ENCODE results near the gene PTPRC.

Gene PTPRC

GRCh38 chr1:198649232-198649967 lies 10.6 kb downstream of the PTPRC start:
- DNase-seq: no peak

GRCh38 chr1:198649968-198650338 lies 11.1 kb downstream of the PTPRC start:
- DNase-seq: no peak

GRCh38 chr1:198650506-198650905 lies 11.7 kb downstream of the PTPRC start:
- DNase-seq: no peak

GRCh38 chr1:198651650-198652400 lies 13.0 kb downstream of the PTPRC start:
- no peak for DNase-seq

GRCh38 chr1:198653808-198654413 lies 15.1 kb downstream of the PTPRC start:
- no peak for DNase-seq

GRCh38 chr1:198655459-198656121 lies 16.8 kb downstream of the PTPRC start:
- DNase-seq: no peak

GRCh38 chr1:198656500-198656932 lies 17.7 kb downstream of the PTPRC start:
- DNase-seq: peak; percentile 67

- no peak for DNase-seq
Measured at GRCh38 chr1:198657550-198658064, 18.8 kb downstream of the PTPRC start.

- no peak for DNase-seq
Measured at GRCh38 chr1:198660341-198661261, 21.8 kb downstream of the PTPRC start.

- DNase-seq: no peak
Measured at GRCh38 chr1:198662821-198663220, 24.0 kb downstream of the PTPRC start.

- DNase-seq: no peak
Measured at GRCh38 chr1:198664068-198664788, 25.4 kb downstream of the PTPRC start.

- no peak for DNase-seq
Measured at GRCh38 chr1:198667186-198667585, 28.3 kb downstream of the PTPRC start.

GRCh38 chr1:198667807-198668206 lies 29.0 kb downstream of the PTPRC start:
- DNase-seq: no peak

GRCh38 chr1:198669023-198669698 lies 30.3 kb downstream of the PTPRC start:
- DNase-seq: no peak

- DNase-seq: no peak
Measured at GRCh38 chr1:198669771-198670170, 30.9 kb downstream of the PTPRC start.

- no peak for DNase-seq
Measured at GRCh38 chr1:198671136-198671535, 32.3 kb downstream of the PTPRC start.

GRCh38 chr1:198672124-198672523 lies 33.3 kb downstream of the PTPRC start:
- DNase-seq: no peak

GRCh38 chr1:198674009-198674408 lies 35.2 kb downstream of the PTPRC start:
- DNase-seq: no peak

GRCh38 chr1:198676253-198676652 lies 37.4 kb downstream of the PTPRC start:
- no peak for DNase-seq

- DNase-seq: no peak
Measured at GRCh38 chr1:198677027-198677426, 38.2 kb downstream of the PTPRC start.

- DNase-seq: no peak
Measured at GRCh38 chr1:198677871-198678270, 39.0 kb downstream of the PTPRC start.
